Large intestine (tissue), 1 donor: ENCODE data around the gene DEXI. TPM values are rescaled to one million over a fixed set of nuclear protein-coding genes. Genes with fewer than 3 reads are reported as not detected.

ENCODE experiments used
- polyA plus RNA-seq: library from polyadenylated mRNA; unstranded; fragments of 120-200 nt; gene quantifications from one replicate; pipeline ENCODE4 v1.2.1, GENCODE V29; 2013

DEXI gene
- polyA plus RNA-seq, 1 donor, result 31.8 TPM

Other genes starting within 250 kb of the DEXI start
- 0.09 TPM for gene TEKT5, start 247.5 kb downstream of the DEXI start, polyA plus RNA-seq
- 29.0 TPM for gene NUBP1, start 198.6 kb downstream of the DEXI start, polyA plus RNA-seq
- gene TVP23A, start 123.7 kb downstream of the DEXI start, polyA plus RNA-seq, result 3.5 TPM
- gene CIITA, start 65.3 kb downstream of the DEXI start, polyA plus RNA-seq, result 11.9 TPM
- gene CLEC16A, start 2.1 kb upstream of the DEXI start, polyA plus RNA-seq, result 13.2 TPM